Measurements from ENCODE around the gene RGS10. TPM values are rescaled to one million over a fixed set of nuclear protein-coding genes. Genes with fewer than 3 reads are reported as not detected.
"Not testable (repeated sequence)": the region's sequence is repeated elsewhere in the genome, so short reads cannot be mapped to it uniquely, and the experiment has no call there.

The RGS10 gene
- total RNA-seq, 4 donors from 2014 or later: 3.0 to 64.2 (median 12.0) TPM

DNA sequence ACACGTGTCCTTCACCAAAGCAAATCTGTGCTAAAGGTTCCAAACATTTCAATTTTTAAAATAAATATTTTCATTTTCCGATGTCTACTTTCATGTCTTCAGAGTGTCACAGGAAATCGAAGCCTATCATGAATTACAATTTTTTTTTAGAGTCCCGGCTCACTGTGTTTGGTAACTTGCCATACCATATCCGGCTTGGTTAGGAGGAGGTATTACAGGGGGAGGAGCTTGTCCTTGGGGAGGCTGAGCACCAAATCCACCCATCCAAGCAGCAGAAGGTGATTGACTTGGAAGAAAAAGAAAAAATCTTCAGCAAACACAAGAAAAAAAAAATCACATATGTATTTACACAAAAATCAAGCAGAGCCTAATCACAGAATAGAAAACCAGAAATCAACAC is 33.0 kb upstream of the RGS10 start:
- Histone ChIP-seq H3K4me3 (no peak overlapping the region), H3K4me1 (no peaks in the 10 kb centered on the region), H3K27me3 (no peaks in the 10 kb centered on the region), H3K9me3 (no peaks in the 10 kb centered on the region), H3K36me3 (peaks cover 3 to 82% of the 10 kb centered on the region in 2 donors), H3K27ac (no peak overlapping the region)
- TF ChIP-seq, protein P1, sequence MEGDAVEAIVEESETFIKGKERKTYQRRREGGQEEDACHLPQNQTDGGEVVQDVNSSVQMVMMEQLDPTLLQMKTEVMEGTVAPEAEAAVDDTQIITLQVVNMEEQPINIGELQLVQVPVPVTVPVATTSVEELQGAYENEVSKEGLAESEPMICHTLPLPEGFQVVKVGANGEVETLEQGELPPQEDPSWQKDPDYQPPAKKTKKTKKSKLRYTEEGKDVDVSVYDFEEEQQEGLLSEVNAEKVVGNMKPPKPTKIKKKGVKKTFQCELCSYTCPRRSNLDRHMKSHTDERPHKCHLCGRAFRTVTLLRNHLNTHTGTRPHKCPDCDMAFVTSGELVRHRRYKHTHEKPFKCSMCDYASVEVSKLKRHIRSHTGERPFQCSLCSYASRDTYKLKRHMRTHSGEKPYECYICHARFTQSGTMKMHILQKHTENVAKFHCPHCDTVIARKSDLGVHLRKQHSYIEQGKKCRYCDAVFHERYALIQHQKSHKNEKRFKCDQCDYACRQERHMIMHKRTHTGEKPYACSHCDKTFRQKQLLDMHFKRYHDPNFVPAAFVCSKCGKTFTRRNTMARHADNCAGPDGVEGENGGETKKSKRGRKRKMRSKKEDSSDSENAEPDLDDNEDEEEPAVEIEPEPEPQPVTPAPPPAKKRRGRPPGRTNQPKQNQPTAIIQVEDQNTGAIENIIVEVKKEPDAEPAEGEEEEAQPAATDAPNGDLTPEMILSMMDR (IDR thresholded peaks at IDR 0.05 in 4 of 5, conservative IDR thresholded peaks at IDR 0.05 in 1 of 5): no peak
- no peak for TF ChIP-seq POLR2A (IDR thresholded peaks at IDR 0.05)
- ATAC-seq (no peak), DNase-seq (no peak)
- intact Hi-C loops (cut with DNase I; ENCODE audit: low total_unique reads): no loop called here
- in situ Hi-C loops (cut with MboI; ENCODE audit: low sequenced_read_pairs in 4 of 4): no loop called here

DNA sequence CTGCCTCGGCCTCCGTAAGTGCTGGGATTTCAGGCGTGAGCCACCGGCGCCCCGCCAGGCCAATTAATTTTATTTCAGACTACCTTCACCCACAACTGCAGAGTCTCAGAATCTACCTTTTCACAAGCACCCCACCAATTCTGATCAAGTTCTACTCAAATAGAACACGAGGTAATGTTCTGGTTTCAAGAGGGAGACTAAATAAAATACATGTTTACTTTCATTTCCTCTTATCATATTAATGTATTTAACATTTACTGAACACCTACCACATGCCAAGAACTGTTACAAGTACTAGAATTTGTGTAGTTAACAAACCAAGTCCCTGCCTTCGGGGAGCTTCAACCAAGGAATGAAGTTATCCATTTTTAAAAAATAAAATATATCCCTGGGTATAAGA is 25.5 kb upstream of the RGS10 start:
- peaks cover 0 to 12% of the 10 kb centered on the region in 2 donors for H3K36me3 ChIP-seq
- TF ChIP-seq, protein P1 (IDR thresholded peaks at IDR 0.05 in 4 of 5, conservative IDR thresholded peaks at IDR 0.05 in 1 of 5): no peak
- TF ChIP-seq POLR2A (IDR thresholded peaks at IDR 0.05): no peak
- no peaks in the 10 kb centered on the region for H3K9me3 ChIP-seq
- H3K27ac ChIP-seq: no peak overlapping the region
- intact Hi-C loops (cut with DNase I; ENCODE audit: low total_unique reads) (no loop called here), in situ Hi-C loops (cut with MboI; ENCODE audit: low sequenced_read_pairs in 4 of 4) (no loop called here)
- no peaks in the 10 kb centered on the region for H3K4me1 ChIP-seq
- ATAC-seq (no peak), DNase-seq (no peak)
- no peaks in the 10 kb centered on the region for H3K27me3 ChIP-seq
- no peak overlapping the region for H3K4me3 ChIP-seq

DNA sequence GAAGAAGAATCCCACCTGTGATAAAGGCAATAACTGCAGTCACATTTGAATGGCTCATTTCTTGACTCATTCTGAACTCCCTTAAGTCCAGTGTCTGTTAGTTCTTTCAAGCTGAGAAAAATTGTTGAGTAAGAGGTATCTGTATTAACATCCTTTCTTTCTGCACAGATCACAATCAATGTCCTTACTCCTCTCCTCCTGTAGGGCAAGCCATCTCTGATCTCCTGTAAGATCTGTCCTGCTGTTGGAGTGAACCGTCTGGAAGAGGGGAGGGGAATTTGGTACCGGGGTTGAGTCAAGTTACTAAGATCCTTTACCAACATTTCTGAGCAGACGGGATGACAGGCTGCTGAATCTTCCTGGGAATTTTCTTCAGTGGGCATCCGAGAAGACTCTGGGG is 19.6 kb upstream of the RGS10 start:
- no peak for ATAC-seq
- intact Hi-C loops (cut with DNase I; ENCODE audit: low total_unique reads): no loop called here
- in situ Hi-C loops (cut with MboI; ENCODE audit: low sequenced_read_pairs in 4 of 4): no loop called here

DNA sequence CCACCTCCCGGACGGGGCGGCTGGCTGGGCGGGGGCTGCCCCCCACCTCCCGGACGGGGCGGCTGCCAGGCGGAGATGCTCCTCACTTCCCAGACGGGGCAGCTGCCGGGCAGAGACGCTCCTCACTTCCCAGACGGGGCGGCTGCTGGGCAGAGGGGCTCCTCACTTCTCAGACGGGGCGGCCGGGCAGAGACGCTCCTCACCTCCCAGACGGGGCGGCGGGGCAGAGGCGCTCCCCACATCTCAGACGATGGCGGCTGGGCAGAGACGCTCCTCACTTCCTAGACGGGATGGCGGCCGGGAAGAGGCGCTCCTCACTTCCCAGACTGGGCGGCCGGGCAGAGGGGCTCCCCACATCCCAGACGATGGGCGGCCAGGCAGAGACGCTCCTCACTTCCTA is 17.0 kb upstream of the RGS10 start:
- intact Hi-C loops (cut with DNase I; ENCODE audit: low total_unique reads); H3K27me3 ChIP-seq; DNase-seq; H3K4me3 ChIP-seq; H3K9me3 ChIP-seq; ATAC-seq; H3K4me1 ChIP-seq; in situ Hi-C loops (cut with MboI; ENCODE audit: low sequenced_read_pairs in 4 of 4); H3K27ac ChIP-seq; H3K36me3 ChIP-seq: not testable (repeated sequence)

More for the DNA sequence above, 19.6 kb upstream of the RGS10 start:
- no peak overlapping the region for H3K4me3 ChIP-seq
- no peak for DNase-seq
- no peak for TF ChIP-seq POLR2A (IDR thresholded peaks at IDR 0.05)
- TF ChIP-seq, protein P1 (IDR thresholded peaks at IDR 0.05 in 4 of 5, conservative IDR thresholded peaks at IDR 0.05 in 1 of 5): no peak
- no peaks in the 10 kb centered on the region for H3K36me3 ChIP-seq
- no peaks in the 10 kb centered on the region for H3K4me1 ChIP-seq
- H3K27ac ChIP-seq: no peak overlapping the region
- H3K27me3 ChIP-seq: no peaks in the 10 kb centered on the region
- H3K9me3 ChIP-seq: no peaks in the 10 kb centered on the region

DNA sequence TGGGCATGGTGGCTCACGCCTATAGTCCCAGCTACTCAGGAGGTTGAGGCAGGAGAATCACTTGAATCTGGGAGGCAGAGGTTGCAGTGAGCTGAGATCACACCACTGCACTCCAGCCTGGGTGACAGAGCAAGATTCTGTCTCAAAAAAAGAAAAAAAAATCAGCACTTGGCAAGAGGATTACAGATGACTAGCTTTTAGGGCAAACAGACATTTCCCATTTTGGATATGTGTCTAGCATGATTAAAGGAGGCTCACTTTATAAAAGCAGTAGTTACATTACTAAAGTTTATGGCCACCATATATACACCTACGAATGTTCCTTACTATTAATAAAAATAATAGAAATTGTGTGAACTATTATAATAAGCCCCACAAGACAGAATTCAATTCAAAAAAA is 13.6 kb upstream of the RGS10 start:
- in situ Hi-C loops (cut with MboI; ENCODE audit: low sequenced_read_pairs in 4 of 4); H3K36me3 ChIP-seq; H3K9me3 ChIP-seq; intact Hi-C loops (cut with DNase I; ENCODE audit: low total_unique reads); H3K27ac ChIP-seq; H3K4me3 ChIP-seq; DNase-seq; H3K27me3 ChIP-seq; ATAC-seq; H3K4me1 ChIP-seq: not testable (repeated sequence)

DNA sequence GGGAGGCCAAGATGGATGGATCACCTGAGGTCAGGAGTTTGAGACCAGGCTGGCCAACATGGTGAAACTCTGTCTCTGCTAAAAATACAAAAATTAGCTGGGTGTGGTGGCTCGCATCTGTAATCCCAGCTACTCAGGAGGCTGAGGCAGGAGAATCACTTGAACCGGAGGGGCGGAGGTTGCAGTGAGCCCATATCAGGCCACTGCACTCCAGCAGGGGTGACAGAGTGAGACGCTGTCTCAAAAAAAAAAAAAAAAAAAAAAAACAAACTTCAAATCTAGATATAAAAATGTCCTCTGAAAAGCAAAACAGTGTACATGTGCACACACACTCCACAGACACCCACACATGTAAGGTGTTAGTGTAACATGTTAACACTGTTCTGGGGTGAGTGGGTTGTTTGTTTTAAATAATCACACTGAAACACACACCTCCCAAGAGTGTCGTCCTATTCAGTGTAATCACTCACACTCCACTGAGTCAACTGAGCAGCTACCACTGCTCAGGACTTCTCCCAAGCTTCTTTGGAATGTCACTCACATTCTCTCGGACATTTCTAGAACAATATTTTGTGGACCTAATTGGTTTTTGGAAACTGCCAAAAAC is 12.8 kb upstream of the RGS10 start:
- TF ChIP-seq, protein P1 (IDR thresholded peaks at IDR 0.05 in 4 of 5, conservative IDR thresholded peaks at IDR 0.05 in 1 of 5): no peak
- TF ChIP-seq POLR2A (IDR thresholded peaks at IDR 0.05): no peak

More for the DNA sequence above, 12.8 kb upstream of the RGS10 start:
- Histone ChIP-seq H3K27ac (no peak overlapping the region), H3K36me3 (no peaks in the 10 kb centered on the region), H3K27me3 (no peaks in the 10 kb centered on the region), H3K4me3 (no peak overlapping the region), H3K4me1 (no peaks in the 10 kb centered on the region), H3K9me3 (no peaks in the 10 kb centered on the region)
- DNase-seq (no peak), ATAC-seq (no peak)
- in situ Hi-C loops (cut with MboI; ENCODE audit: low sequenced_read_pairs in 4 of 4) (no loop called here), intact Hi-C loops (cut with DNase I; ENCODE audit: low total_unique reads) (no loop called here)
